HG02870 (cell line): ENCODE measurements around the gene PGM1.
A peak's percentile ranks its signal among the peaks of the same experiment; 100 is the strongest.

Experiments
- ATAC-seq: cut with Tn5 transposase; IDR thresholded peaks from one replicate; pipeline ENCODE4 v1.9.1; 2021; ENCODE audit warnings: mild to moderate bottlenecking, moderate library complexity; ENCODE audit not compliant: unreplicated experiment

PGM1 gene

GRCh38 chr1:63600248-63600647 lies 7.0 kb downstream of the PGM1 start:
- ATAC-seq = no peak

- ATAC-seq = no peak
Measured at GRCh38 chr1:63601061-63601460, 7.8 kb downstream of the PGM1 start.

- no peak for ATAC-seq
Measured at GRCh38 chr1:63601463-63601862, 8.3 kb downstream of the PGM1 start.

- ATAC-seq = no peak
Measured at GRCh38 chr1:63601912-63602311, 8.7 kb downstream of the PGM1 start.

- ATAC-seq = no peak
Measured at GRCh38 chr1:63602629-63603028, 9.4 kb downstream of the PGM1 start.

- no peak for ATAC-seq
Measured at GRCh38 chr1:63603810-63604209, 10.6 kb downstream of the PGM1 start.

GRCh38 chr1:63607322-63607721 lies 14.1 kb downstream of the PGM1 start:
- no peak for ATAC-seq

- no peak for ATAC-seq
Measured at GRCh38 chr1:63611231-63611630, 18.0 kb downstream of the PGM1 start.

GRCh38 chr1:63612564-63612963 lies 19.4 kb downstream of the PGM1 start:
- ATAC-seq = no peak

GRCh38 chr1:63612971-63613370 lies 19.8 kb downstream of the PGM1 start:
- ATAC-seq = no peak

GRCh38 chr1:63615768-63616420 lies 22.7 kb downstream of the PGM1 start:
- peak; percentile 64 for ATAC-seq

- no peak for ATAC-seq
Measured at GRCh38 chr1:63617450-63617849, 24.2 kb downstream of the PGM1 start.

- no peak for ATAC-seq
Measured at GRCh38 chr1:63618011-63618410, 24.8 kb downstream of the PGM1 start.

GRCh38 chr1:63619558-63619957 lies 26.3 kb downstream of the PGM1 start:
- ATAC-seq = no peak

- no peak for ATAC-seq
Measured at GRCh38 chr1:63620671-63621070, 27.5 kb downstream of the PGM1 start.

- ATAC-seq = no peak
Measured at GRCh38 chr1:63621075-63621474, 27.9 kb downstream of the PGM1 start.

GRCh38 chr1:63621698-63622097 lies 28.5 kb downstream of the PGM1 start:
- ATAC-seq = no peak

- peak; percentile 61 for ATAC-seq
Measured at GRCh38 chr1:63622849-63623566, 29.8 kb downstream of the PGM1 start.

GRCh38 chr1:63623952-63624351 lies 30.7 kb downstream of the PGM1 start:
- ATAC-seq = no peak

- no peak for ATAC-seq
Measured at GRCh38 chr1:63624911-63625310, 31.7 kb downstream of the PGM1 start.

GRCh38 chr1:63626222-63626621 lies 33.0 kb downstream of the PGM1 start:
- no peak for ATAC-seq

- ATAC-seq = no peak
Measured at GRCh38 chr1:63628607-63629006, 35.4 kb downstream of the PGM1 start.

GRCh38 chr1:63630238-63630637 lies 37.0 kb downstream of the PGM1 start:
- no peak for ATAC-seq
